A549 (cell line): ENCODE data around the gene MEA1. TPM values are rescaled to one million over a fixed set of nuclear protein-coding genes. Genes with fewer than 3 reads are reported as not detected.

Experiments used
- ATAC-seq, 2 experiments: fragments of 200-7000 bp in 1 of 2; fragments of >200 bp in 1 of 2; cut with Nextera tagmentation in 1 of 2; cut with Tn5 transposase in 1 of 2; 3 replicates each; pipeline versions ENCODE4 v1.8.0 to v1.9.1; 2018 to 2020; ENCODE audit warnings: mild to moderate bottlenecking in 1 of 2, moderate library complexity in 1 of 2
- CTCF ChIA-PET: fragments of 300-600 bp; sonication (Branson Sonifier 250); formaldehyde crosslinking; extraction: SDS; loops from one replicate; lab custom pipeline; 2021; ENCODE audit warnings: antibody characterized with exemption, inconsistent platforms; lab: Yijun Ruan, JAX
- POLR2A ChIA-PET: fragments of 350-600 bp; formaldehyde crosslinking; extraction: SDS; loops from one replicate; lab custom pipeline; 2021; ENCODE audit warnings: antibody characterized with exemption, inconsistent platforms; lab: Yijun Ruan, JAX
- DNase-seq, 2 experiments: peaks; one replicate each; pipeline versions ENCODE4 v3.0.0 to v3.0.0-alpha.2; 2011 to 2016; ENCODE audit warnings: low read depth in 1 of 2, low spot score in 1 of 2
- FAIRE-seq: peaks from 2 replicates; lab custom pipeline; 2011; peaks lifted over from hg19 to GRCh38; lab: Jason Lieb, UNC
- H3K27ac ChIP-seq, 2 experiments: fragments of >200 bp; sonication (Bioruptor Twin); formaldehyde crosslinking; 3 replicates each; pipeline ENCODE4 v1.5.1; 2016 to 2017
- H3K4me1 ChIP-seq: fragments of >200 bp; sonication (Bioruptor Twin); formaldehyde crosslinking; 3 replicates; pipeline ENCODE4 v1.6.1; 2016
- H3K4me2 ChIP-seq: fragments of >200 bp; sonication (Bioruptor Twin); formaldehyde crosslinking; 3 replicates; pipeline ENCODE4 v1.6.1; 2016
- H3K4me3 ChIP-seq: fragments of >200 bp; sonication (Bioruptor Twin); formaldehyde crosslinking; 3 replicates; pipeline ENCODE4 v1.5.1; 2016
- H3K9me3 ChIP-seq: fragments of >200 bp; sonication (Bioruptor Twin); formaldehyde crosslinking; 3 replicates; pipeline ENCODE4 v1.6.1; 2016
- CBX2 ChIP-seq: fragments of 200-600 bp; sonication (generic); IDR thresholded peaks from 2 replicates; pipeline ENCODE4 v1.6.1; 2016; ENCODE audit warnings: low read depth, mild to moderate bottlenecking, borderline replicate concordance
- CHD4 ChIP-seq: fragments of 200-600 bp; sonication (generic); IDR thresholded peaks from 2 replicates; pipeline ENCODE4 v1.6.1; 2016; ENCODE audit warnings: antibody characterized with exemption, mild to moderate bottlenecking, borderline replicate concordance
- FOSL2 ChIP-seq, 2 experiments: fragments of 450-650 bp in 1 of 2; fragments of >200 bp in 1 of 2; sonication (Bioruptor Twin) in 1 of 2; formaldehyde crosslinking; IDR thresholded peaks; 2 replicates each; pipeline versions ENCODE4 v1.5.0 to v1.6.1; 2016 to 2020; ENCODE audit warnings: mild to moderate bottlenecking in 1 of 2, moderate library complexity in 1 of 2
- HDAC2 ChIP-seq: fragments of 200-600 bp; sonication (generic); IDR thresholded peaks from 2 replicates; pipeline ENCODE4 v1.6.1; 2016
- HOXB13 ChIP-seq: fragments of 250-450 bp; sonication (Bioruptor Pico); IDR thresholded peaks from 2 replicates; pipeline ENCODE4 v1.5.0; 2020; ENCODE audit warnings: low read depth, mild to moderate bottlenecking, moderate library complexity
- KDM1A ChIP-seq: fragments of 200-600 bp; sonication (generic); IDR thresholded peaks from 2 replicates; pipeline ENCODE4 v1.6.1; 2016; ENCODE audit warnings: low read depth, mild to moderate bottlenecking
- PHF8 ChIP-seq: fragments of 200-600 bp; sonication (generic); IDR thresholded peaks from 2 replicates; pipeline ENCODE4 v1.6.1; 2016; ENCODE audit warnings: low read depth, mild to moderate bottlenecking, antibody characterized with exemption, moderate library complexity, borderline replicate concordance
- RCOR1 ChIP-seq: fragments of 150-350 bp; IDR thresholded peaks from 2 replicates; pipeline ENCODE4 v1.6.1; 2014; ENCODE audit warnings: antibody characterized with exemption, low read length, low read depth
- RNF2 ChIP-seq: fragments of 200-600 bp; sonication (generic); IDR thresholded peaks from 2 replicates; pipeline ENCODE4 v1.6.1; 2016; ENCODE audit warnings: low read depth, mild to moderate bottlenecking, antibody characterized with exemption, moderate library complexity, borderline replicate concordance
- SMC3 ChIP-seq: fragments of >200 bp; sonication (Bioruptor Twin); formaldehyde crosslinking; IDR thresholded peaks from 3 replicates; pipeline ENCODE4 v1.6.1; 2018; ENCODE audit warnings: inconsistent platforms
- SREBF2 ChIP-seq: fragments of 450-650 bp; IDR thresholded peaks from 2 replicates; pipeline ENCODE4 v1.6.1; 2014; ENCODE audit warnings: mild to moderate bottlenecking, moderate library complexity
- ZFP36 ChIP-seq: fragments of 450-650 bp; IDR thresholded peaks from 2 replicates; pipeline ENCODE4 v1.6.1; 2014; ENCODE audit warnings: borderline replicate concordance; ENCODE audit not compliant: partially characterized antibody
- WGBS: methylation state at CpG from one replicate; pipeline ENCODE4 v1.1.6; 2017; ENCODE audit errors: missing lambda C conversion rate; 5-methylcytosine and 5-hydroxymethylcytosine counted together
- polyA plus RNA-seq, 4 experiments: library from polyadenylated mRNA; depleted of rRNA in 3 of 4; stranded (reverse); fragments of >200 nt; fragmentation: RNase III in 1 of 4; extraction: RNeasy Plus Mini Kit Qiagen cat#74134 plus additional on column Dnase treatment in 1 of 4; gene quantifications; 2 replicates in 3 of 4; 3 replicates in 1 of 4; pipeline ENCODE4 v1.2.3, GENCODE V29; 2011 to 2017
- TF ChIP-seq, protein P1 (sequence below): fragments of >200 bp; sonication (Bioruptor Twin); formaldehyde crosslinking; IDR thresholded peaks from 2 replicates; pipeline ENCODE4 v1.6.1; 2016
- TF ChIP-seq, protein P2 (sequence below): fragments of 150-350 bp; IDR thresholded peaks from 2 replicates; pipeline ENCODE4 v1.6.1; 2014; ENCODE audit warnings: low read depth, mild to moderate bottlenecking, low read length

MEA1 gene
- polyA plus RNA-seq, 2 of the 4 experiments (the other 2 are of a cell fraction) = 58.6 to 94.3 TPM

GRCh38 chr6:43014434-43014909 lies 726 bp upstream of the MEA1 start:
- CTCF ChIA-PET = interaction anchor here (0.8 kb wide), 1 partner anchor 80 kb away, joined by 3 read pairs; no protein-coding TSS in a partner anchor
- H3K4me1 ChIP-seq = peaks cover 13% of the 10 kb centered on the region; the same call in 1 of the 3 replicates

DNA sequence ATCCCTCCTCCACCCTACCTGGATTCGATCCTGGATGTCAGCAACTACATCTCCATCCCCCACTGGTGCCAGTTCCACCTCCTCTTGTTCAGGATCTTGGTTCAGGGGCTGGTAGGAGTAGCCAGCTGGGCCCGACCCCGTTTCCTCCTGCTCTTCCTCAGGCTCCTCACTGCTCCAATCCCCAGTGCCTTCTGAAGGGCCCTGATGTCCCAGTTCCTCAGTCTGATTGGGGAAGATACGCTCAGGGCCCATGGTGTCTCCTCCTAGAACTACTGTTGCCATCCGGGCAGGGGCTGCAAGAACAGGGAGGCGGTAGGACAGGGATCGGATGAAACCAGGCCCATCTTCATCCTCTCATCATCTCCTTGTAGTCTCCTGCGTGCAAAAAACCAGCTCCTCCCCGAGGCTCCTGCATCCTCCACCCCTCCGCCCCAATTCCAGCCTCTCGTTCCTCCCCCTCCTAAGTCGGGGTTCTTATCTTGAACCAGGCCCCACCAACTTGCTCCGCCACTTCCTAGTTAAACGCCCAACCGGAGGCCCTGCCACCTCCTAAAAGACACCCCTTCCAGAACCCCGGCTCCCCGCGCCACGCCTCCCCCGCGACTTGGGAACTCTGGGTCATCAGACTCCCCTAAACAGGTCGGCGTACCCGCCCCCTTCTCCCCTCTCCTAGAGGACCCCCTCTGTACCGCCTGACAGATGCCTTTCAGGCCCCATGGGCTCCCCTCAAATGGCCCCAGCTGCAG lies 476 bp downstream of the MEA1 start:
- peak overlapping the region; percentile 87 to 91 for H3K27ac ChIP-seq
- POLR2A ChIA-PET = interaction anchor here (1.2 to 2.4 kb wide), 6 partner anchors 29 to 46 kb away, joined by 3 to 15 read pairs (median 6); partner anchors contain the start of genes CUL7, KLC4, MRPL2 and PPP2R5D

More at GRCh38 chr6:43014434-43014909, 726 bp upstream of the MEA1 start:
- TF ChIP-seq ZFP36 (no peak), CHD4 (no peak), HOXB13 (CRISPR knock-in tag) (no peak)
- TF ChIP-seq, all 56 proteins: peak for 0
- peak overlapping the region; percentile 83 to 91 for H3K27ac ChIP-seq
- peak in 1 of 2 experiments; percentile 11; a peak in 3 of 6 replicates for ATAC-seq
- H3K4me2 ChIP-seq = peak overlapping the region; percentile 99
- no peaks in the 10 kb centered on the region for H3K9me3 ChIP-seq
- no peak for FAIRE-seq
- peak in 1 of 2 experiments; percentile 14 for DNase-seq
- WGBS = 3% methylated on average over 7 of the region's 7 CpGs
- peak overlapping the region; percentile 92 for H3K4me3 ChIP-seq
- POLR2A ChIA-PET = interaction anchor here (0.5 to 2.4 kb wide), 8 partner anchors 9 to 265 kb away, joined by 3 to 15 read pairs (median 4); partner anchors contain the start of genes CUL7, KLC4, MRPL2 and PPP2R5D

DNA sequence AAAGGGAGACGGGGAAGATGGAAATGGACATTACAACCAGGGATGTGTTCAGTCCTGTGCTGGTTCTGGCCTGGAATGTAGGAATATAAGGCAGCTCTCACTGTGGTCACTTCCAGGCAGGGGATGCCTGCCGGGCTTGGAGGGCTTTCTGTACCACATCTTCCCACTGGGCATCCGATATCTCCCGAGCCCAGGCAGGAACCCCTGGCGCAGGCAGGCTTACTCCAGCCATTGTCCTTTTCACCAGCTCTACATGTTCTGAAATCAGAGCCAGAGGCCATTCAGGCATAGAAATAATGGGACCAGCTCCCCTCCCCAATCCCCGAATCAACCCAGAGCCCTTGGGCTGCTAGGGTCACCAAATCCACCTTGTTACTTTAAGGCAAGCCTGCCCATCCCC lies 1.4 kb downstream of the MEA1 start:
- H3K9me3 ChIP-seq = no peaks in the 10 kb centered on the region
- peak overlapping the region; percentile 79 for H3K4me2 ChIP-seq
- H3K27ac ChIP-seq = no peak overlapping the region
- no peak overlapping the region for H3K4me3 ChIP-seq
- no peak for ATAC-seq
- TF ChIP-seq, protein P1, sequence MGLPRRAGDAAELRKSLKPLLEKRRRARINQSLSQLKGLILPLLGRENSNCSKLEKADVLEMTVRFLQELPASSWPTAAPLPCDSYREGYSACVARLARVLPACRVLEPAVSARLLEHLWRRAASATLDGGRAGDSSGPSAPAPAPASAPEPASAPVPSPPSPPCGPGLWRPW = no peak
- TF ChIP-seq FOSL2 (IDR thresholded peaks at IDR 0.05) (no peak), FOSL2 (CRISPR knock-in tag; IDR thresholded peaks at IDR 0.05) (no peak), SREBF2 (no peak), KDM1A (no peak), HOXB13 (CRISPR knock-in tag) (no peak), RNF2 (no peak), SMC3 (no peak), RCOR1 (no peak), HDAC2 (no peak)
- TF ChIP-seq, all 56 proteins: peak for 0
- peaks cover 13% of the 10 kb centered on the region; the same call in 1 of the 3 replicates for H3K4me1 ChIP-seq
- no peak for FAIRE-seq
- POLR2A ChIA-PET = interaction anchor here (1.4 to 1.6 kb wide), 2 partner anchors 28 to 41 kb away, joined by 3 read pairs; partner anchors contain the start of genes CUL7 and PPP2R5D
- WGBS = 94% methylated on average over 6 of the region's 6 CpGs
- no peak for DNase-seq
- CTCF ChIA-PET = interaction anchor here (2.0 kb wide), 1 partner anchor 131 kb away, joined by 11 read pairs; no protein-coding TSS in a partner anchor

More for the DNA sequence above, 476 bp downstream of the MEA1 start:
- TF ChIP-seq SMC3 (no peak), PHF8 (peak; percentile 38; the same call in 1 of the 2 replicates)
- DNase-seq (no peak), ATAC-seq (peak; percentile 1 to 56; a peak in 4 of 6 replicates), FAIRE-seq (no peak)
- Histone ChIP-seq H3K4me1 (peaks cover 13% of the 10 kb centered on the region; the same call in 1 of the 3 replicates), H3K4me2 (peak overlapping the region; percentile 79), H3K9me3 (no peaks in the 10 kb centered on the region), H3K4me3 (peak overlapping the region; percentile 92)
- CTCF ChIA-PET = interaction anchor here (1.2 to 2.0 kb wide), 2 partner anchors 111 to 130 kb away, joined by 3 to 11 read pairs; no protein-coding TSS in a partner anchor
- whole genome bisulfite sequencing = 3% methylated on average over 18 of the region's 25 CpGs

DNA sequence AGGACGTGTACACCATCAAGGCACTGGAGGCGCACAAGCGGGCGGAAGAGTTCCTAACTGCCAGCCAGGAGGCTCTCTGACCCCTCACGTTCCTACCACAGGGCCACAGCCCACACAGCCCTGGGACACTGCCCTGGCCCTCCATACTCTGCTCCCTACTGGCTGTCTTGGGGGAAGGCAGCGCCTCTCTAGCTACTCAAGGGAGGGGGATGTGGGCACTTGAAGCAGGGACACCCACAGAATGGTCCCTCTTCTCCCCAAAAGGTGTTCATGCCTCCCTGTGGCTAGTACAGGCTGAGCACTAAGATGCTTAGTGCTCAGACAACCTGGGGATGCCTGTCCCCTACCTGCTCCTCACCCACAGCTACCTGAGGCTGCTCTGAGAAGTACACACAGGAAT lies 2.5 kb downstream of the MEA1 start:
- ATAC-seq (no peak), FAIRE-seq (no peak), DNase-seq (no peak)
- Histone ChIP-seq H3K4me3 (no peak overlapping the region), H3K4me2 (no peak overlapping the region), H3K9me3 (no peaks in the 10 kb centered on the region), H3K27ac (no peak overlapping the region), H3K4me1 (peaks cover 13% of the 10 kb centered on the region; the same call in 1 of the 3 replicates)
- WGBS = 81% methylated on average over 6 of the region's 6 CpGs
- ChIA-PET CTCF (interaction anchor here (0.6 to 7.3 kb wide), 4 partner anchors 12 to 195 kb away, joined by 3 to 69 read pairs (median 10); no protein-coding TSS in a partner anchor), POLR2A (interaction anchor here (0.7 to 1.9 kb wide), 2 partner anchors 9 to 27 kb away, joined by 3 to 6 read pairs; partner anchors contain the start of gene PPP2R5D)
- TF ChIP-seq CBX2 = no peak
- TF ChIP-seq, protein P2, sequence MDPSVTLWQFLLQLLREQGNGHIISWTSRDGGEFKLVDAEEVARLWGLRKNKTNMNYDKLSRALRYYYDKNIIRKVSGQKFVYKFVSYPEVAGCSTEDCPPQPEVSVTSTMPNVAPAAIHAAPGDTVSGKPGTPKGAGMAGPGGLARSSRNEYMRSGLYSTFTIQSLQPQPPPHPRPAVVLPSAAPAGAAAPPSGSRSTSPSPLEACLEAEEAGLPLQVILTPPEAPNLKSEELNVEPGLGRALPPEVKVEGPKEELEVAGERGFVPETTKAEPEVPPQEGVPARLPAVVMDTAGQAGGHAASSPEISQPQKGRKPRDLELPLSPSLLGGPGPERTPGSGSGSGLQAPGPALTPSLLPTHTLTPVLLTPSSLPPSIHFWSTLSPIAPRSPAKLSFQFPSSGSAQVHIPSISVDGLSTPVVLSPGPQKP = no peak
